Cardiac muscle cell (in vitro differentiated cells and primary cell): Measurements from ENCODE around the gene FBXO44. TPM values are rescaled to one million over a fixed set of nuclear protein-coding genes. Genes with fewer than 3 reads are reported as not detected.

ENCODE experiments used
- DNase-seq, 2 donors: peaks; one replicate each; pipeline versions ENCODE4 v3.0.0 to v3.0.0-alpha.2; 2010 to 2017; ENCODE audit warnings: low read depth in 1 of 2, low spot score in 1 of 2
- H3K27ac ChIP-seq: fragments of 200-600 bp; sonication (generic); 2 replicates; pipeline ENCODE4 v1.5.1; 2016
- H3K27me3 ChIP-seq: fragments of 200-600 bp; sonication (generic); 2 replicates; pipeline ENCODE4 v1.6.0; 2016; ENCODE audit warnings: control low read depth
- H3K36me3 ChIP-seq: fragments of 200-600 bp; sonication (generic); 2 replicates; pipeline ENCODE4 v1.5.1; 2016; ENCODE audit warnings: control low read depth
- H3K4me1 ChIP-seq: fragments of 200-600 bp; sonication (generic); 2 replicates; pipeline ENCODE4 v1.8.1; 2017; ENCODE audit warnings: low read depth, mild to moderate bottlenecking, mixed run types
- H3K4me3 ChIP-seq: fragments of 200-600 bp; sonication (generic); 2 replicates; pipeline ENCODE4 v1.5.1; 2016; ENCODE audit warnings: mild to moderate bottlenecking
- H3K9me3 ChIP-seq: fragments of 200-600 bp; sonication (generic); 2 replicates; pipeline ENCODE4 v1.5.1; 2017; ENCODE audit warnings: low read depth, mild to moderate bottlenecking, control low read depth
- CTCF ChIP-seq: IDR thresholded peaks from 2 replicates; pipeline ENCODE4 v1.5.1; 2012; ENCODE audit warnings: low read depth, mild to moderate bottlenecking, low read length
- polyA plus RNA-seq: library from polyadenylated mRNA; unstranded; fragments of >200 nt; fragmentation: Nextera tagmentation; extraction: Ambion mirVana; gene quantifications from 2 replicates; pipeline ENCODE4 v1.2.1, GENCODE V29; 2016
- total RNA-seq: library from RNA; depleted of rRNA; stranded (reverse); fragments of >200 nt; gene quantifications from 2 replicates; pipeline ENCODE4 v1.2.3, GENCODE V29; 2016

The FBXO44 gene
- total and polyA plus RNA-seq, 2 experiments from 2014 or later = 43.6 to 58.8 TPM

GRCh38 chr1:11697893-11698210, 43.2 kb downstream of the FBXO44 start:
- Histone ChIP-seq H3K36me3 (no peaks in the 10 kb centered on the region), H3K4me3 (no peak overlapping the region), H3K4me1 (no peaks in the 10 kb centered on the region), H3K9me3 (no peaks in the 10 kb centered on the region), H3K27ac (no peak overlapping the region), H3K27me3 (peaks cover 20% of the 10 kb centered on the region)
- DNase-seq = no peak
- TF ChIP-seq CTCF = no peak

GRCh38 chr1:11700601-11701467, 46.2 kb downstream of the FBXO44 start:
- no peak for TF ChIP-seq CTCF
- H3K9me3 ChIP-seq = no peaks in the 10 kb centered on the region
- H3K27me3 ChIP-seq = no peaks in the 10 kb centered on the region
- H3K4me1 ChIP-seq = no peaks in the 10 kb centered on the region
- H3K36me3 ChIP-seq = no peaks in the 10 kb centered on the region
- no peak overlapping the region for H3K27ac ChIP-seq
- H3K4me3 ChIP-seq = no peak overlapping the region
- no peak for DNase-seq

GRCh38 chr1:11701551-11701961, 46.9 kb downstream of the FBXO44 start:
- DNase-seq = no peak
- Histone ChIP-seq H3K36me3 (no peaks in the 10 kb centered on the region), H3K9me3 (no peaks in the 10 kb centered on the region), H3K4me1 (no peaks in the 10 kb centered on the region), H3K27ac (no peak overlapping the region), H3K4me3 (no peak overlapping the region), H3K27me3 (no peaks in the 10 kb centered on the region)
- no peak for TF ChIP-seq CTCF

- H3K27ac ChIP-seq = no peak overlapping the region
- no peaks in the 10 kb centered on the region for H3K27me3 ChIP-seq
- TF ChIP-seq CTCF = no peak
- H3K36me3 ChIP-seq = no peaks in the 10 kb centered on the region
- no peak overlapping the region for H3K4me3 ChIP-seq
- no peaks in the 10 kb centered on the region for H3K9me3 ChIP-seq
- DNase-seq = no peak
- no peaks in the 10 kb centered on the region for H3K4me1 ChIP-seq
Measured at GRCh38 chr1:11701981-11702803, 47.5 kb downstream of the FBXO44 start.

- Histone ChIP-seq H3K9me3 (no peaks in the 10 kb centered on the region), H3K27me3 (no peaks in the 10 kb centered on the region), H3K4me1 (peaks cover 11% of the 10 kb centered on the region), H3K36me3 (no peaks in the 10 kb centered on the region), H3K27ac (no peak overlapping the region), H3K4me3 (no peak overlapping the region)
- TF ChIP-seq CTCF = no peak
- DNase-seq = no peak
Measured at GRCh38 chr1:11703357-11704193, 48.9 kb downstream of the FBXO44 start.
